MM.1S (cell line): ENCODE data around the gene SLC26A8.

ENCODE experiments used
- EZH2 ChIP-seq: fragments of 300-600 bp; sonication (generic); optimal IDR thresholded peaks from 2 replicates; pipeline ENCODE3; 2017; ENCODE audit warnings: low read depth, mild to moderate bottlenecking, antibody characterized with exemption, low read length, mixed read lengths
- TF ChIP-seq, protein P1 (sequence below): fragments of 300-600 bp; sonication (generic); IDR thresholded peaks from 2 replicates; pipeline ENCODE4 v1.5.1; 2016; ENCODE audit warnings: antibody characterized with exemption, low read length, mixed read lengths

DNA sequence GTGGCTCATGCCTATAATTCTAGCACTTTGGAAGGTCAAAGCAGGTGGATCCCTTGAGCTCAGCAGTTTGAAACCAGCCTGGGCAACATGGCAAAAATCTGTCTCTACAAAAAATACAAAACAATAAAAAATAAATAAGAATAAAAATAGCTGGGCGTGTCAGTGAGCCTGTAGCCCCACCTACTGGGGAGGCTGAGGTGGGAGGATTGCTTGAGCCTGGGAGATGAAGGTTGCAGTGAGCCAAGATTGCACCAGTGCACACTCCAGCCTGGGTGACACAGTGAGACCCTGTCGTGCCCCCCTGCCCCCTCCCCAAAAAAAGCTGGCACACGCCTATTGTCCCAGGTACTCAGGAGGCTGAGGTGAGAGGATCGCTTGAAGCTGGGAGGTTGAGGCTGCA is 68.5 kb downstream of the SLC26A8 start:
- TF ChIP-seq, protein P1, sequence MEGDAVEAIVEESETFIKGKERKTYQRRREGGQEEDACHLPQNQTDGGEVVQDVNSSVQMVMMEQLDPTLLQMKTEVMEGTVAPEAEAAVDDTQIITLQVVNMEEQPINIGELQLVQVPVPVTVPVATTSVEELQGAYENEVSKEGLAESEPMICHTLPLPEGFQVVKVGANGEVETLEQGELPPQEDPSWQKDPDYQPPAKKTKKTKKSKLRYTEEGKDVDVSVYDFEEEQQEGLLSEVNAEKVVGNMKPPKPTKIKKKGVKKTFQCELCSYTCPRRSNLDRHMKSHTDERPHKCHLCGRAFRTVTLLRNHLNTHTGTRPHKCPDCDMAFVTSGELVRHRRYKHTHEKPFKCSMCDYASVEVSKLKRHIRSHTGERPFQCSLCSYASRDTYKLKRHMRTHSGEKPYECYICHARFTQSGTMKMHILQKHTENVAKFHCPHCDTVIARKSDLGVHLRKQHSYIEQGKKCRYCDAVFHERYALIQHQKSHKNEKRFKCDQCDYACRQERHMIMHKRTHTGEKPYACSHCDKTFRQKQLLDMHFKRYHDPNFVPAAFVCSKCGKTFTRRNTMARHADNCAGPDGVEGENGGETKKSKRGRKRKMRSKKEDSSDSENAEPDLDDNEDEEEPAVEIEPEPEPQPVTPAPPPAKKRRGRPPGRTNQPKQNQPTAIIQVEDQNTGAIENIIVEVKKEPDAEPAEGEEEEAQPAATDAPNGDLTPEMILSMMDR, result no peak; the same call in 1 of the 2 replicates
- no peak for TF ChIP-seq EZH2
